GM19351 (cell line): ENCODE measurements around the gene DIRAS2.
A peak's percentile ranks its signal among the peaks of the same experiment; 100 is the strongest.
"Not testable (repeated sequence)": the region's sequence is repeated elsewhere in the genome, so short reads cannot be mapped to it uniquely, and the experiment has no call there.

Experiments
- ATAC-seq: cut with Tn5 transposase; IDR thresholded peaks from one replicate; pipeline ENCODE4 v1.9.1; 2021; ENCODE audit warnings: mild to moderate bottlenecking, moderate library complexity; ENCODE audit not compliant: unreplicated experiment

Gene DIRAS2

GRCh38 chr9:90642570-90643539 lies at the start of gene DIRAS2:
Gene DIRAS2, minus strand, starts transcription at chr9:90642824. Its CDS starts 28,997 bp downstream, at chr9:90613827.
- ATAC-seq, result peak; percentile 78

DNA sequence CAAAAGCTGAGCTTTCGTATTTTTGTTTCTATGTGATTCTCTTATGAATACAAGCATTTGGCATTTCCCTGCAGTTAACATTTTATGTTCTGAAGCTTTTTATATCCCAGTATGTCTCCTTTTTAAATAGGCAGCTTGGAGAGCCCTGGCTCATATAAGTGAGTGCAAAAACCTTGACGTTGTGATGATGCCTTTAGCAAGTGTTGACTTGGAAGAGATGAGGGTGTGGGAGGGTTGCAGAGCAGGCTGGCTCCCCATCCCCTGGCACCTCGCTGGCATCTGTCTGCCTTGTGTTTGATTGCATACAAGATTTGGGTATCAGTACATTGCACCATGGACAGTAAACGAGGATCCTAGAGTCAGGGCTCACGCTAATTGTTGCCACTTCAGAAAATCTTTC lies 42.1 kb upstream of the DIRAS2 start:
- ATAC-seq, result no peak

DNA sequence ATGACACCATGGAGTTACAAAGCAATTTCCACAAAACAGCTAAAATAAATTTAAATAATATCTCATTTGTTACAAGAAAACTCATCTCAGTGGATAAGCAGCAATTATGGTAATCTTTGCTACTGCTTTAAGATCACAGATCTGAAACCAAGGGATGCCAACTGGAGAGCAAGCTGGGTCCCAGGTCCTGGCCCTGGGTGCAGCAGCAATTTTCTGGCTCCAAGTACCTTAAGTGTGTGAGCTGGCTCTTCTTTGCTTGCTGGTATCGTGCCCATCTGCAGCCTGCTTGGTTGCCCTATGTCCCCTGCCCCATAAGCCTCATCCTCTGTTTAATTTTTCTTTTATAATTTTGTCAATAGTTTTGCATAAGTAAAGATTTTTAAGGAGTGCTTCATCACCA lies 41.5 kb upstream of the DIRAS2 start:
- ATAC-seq, result no peak

DNA sequence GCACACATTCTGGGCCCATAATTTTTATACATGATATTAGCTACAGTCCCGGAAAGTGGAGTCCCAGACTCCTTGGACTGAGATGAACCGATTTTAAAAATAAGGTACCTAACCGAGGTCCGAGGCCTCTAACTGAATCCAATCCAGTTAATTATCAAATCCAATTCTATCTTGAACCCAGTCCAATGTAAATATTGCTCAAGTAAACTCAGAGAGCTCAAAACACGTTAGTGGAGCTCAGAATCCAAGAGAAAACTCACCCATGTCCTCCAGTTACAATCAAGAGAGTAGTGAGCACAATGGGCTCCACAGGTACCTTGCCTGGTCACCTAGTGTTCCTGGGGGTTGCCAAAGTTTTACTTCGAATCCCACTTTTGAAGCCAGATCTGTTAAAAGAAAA lies 37.9 kb upstream of the DIRAS2 start:
- ATAC-seq, result no peak

- ATAC-seq, result no peak
Observed at GRCh38 chr9:90665072-90665471, 22.4 kb upstream of the DIRAS2 start.

GRCh38 chr9:90659650-90660364 lies 17.2 kb upstream of the DIRAS2 start:
- ATAC-seq, result no peak

DNA sequence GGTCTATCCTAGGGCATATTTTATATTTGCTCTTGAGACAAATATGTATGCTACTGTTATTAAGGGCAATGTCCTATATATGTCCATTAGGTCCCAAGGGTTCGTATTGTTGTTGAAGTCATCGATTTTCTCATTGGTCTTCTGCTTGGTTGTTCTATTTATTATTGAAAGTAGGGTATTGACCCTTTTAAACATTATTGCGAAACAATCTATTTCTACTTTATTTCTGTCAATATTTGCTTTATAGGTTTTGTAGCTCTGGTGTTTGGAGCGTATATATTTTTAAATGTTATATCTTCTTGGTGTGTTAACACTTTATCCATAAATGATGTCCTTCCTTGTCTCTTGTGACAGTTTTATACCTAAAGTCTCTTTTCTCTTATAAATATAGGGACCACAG lies 16.2 kb upstream of the DIRAS2 start:
- no peak for ATAC-seq

GRCh38 chr9:90658181-90658580 lies 15.6 kb upstream of the DIRAS2 start:
- ATAC-seq, result no peak

GRCh38 chr9:90656876-90657275 lies 14.3 kb upstream of the DIRAS2 start:
- not testable (repeated sequence) for ATAC-seq

- ATAC-seq, result no peak
Observed at GRCh38 chr9:90651246-90651645, 8.6 kb upstream of the DIRAS2 start.

GRCh38 chr9:90647843-90648242 lies 5.2 kb upstream of the DIRAS2 start:
- no peak for ATAC-seq

GRCh38 chr9:90645721-90646120 lies 3.1 kb upstream of the DIRAS2 start:
- no peak for ATAC-seq

- ATAC-seq, result no peak
Observed at GRCh38 chr9:90641884-90642487, 638 bp downstream of the DIRAS2 start.

GRCh38 chr9:90641086-90641485 lies 1.5 kb downstream of the DIRAS2 start:
- no peak for ATAC-seq

GRCh38 chr9:90640361-90640760 lies 2.3 kb downstream of the DIRAS2 start:
- no peak for ATAC-seq

GRCh38 chr9:90637626-90638025 lies 5.0 kb downstream of the DIRAS2 start:
- ATAC-seq, result no peak

- no peak for ATAC-seq
Observed at GRCh38 chr9:90632647-90633207, 9.9 kb downstream of the DIRAS2 start.

DNA sequence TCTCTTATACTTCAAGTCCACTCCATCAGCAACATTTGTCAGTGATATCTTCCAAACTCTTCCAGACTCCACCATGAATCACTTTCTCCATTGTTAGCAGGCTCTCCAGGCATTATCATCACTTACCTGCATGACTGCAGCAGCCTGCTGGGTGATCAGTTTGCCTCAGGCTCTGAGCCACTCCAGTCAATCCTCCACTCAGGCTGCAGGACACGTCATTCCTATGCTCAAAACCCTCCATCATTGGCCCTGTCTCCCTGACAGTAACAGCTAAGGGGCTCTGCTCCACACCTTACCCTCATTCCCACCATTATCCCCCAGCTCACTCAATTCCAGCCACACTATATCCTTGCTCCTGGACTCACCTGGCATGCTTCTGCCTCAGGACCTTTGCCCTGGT lies 10.7 kb downstream of the DIRAS2 start:
- ATAC-seq, result no peak

- no peak for ATAC-seq
Observed at GRCh38 chr9:90629991-90630390, 12.6 kb downstream of the DIRAS2 start.

GRCh38 chr9:90629354-90629753 lies 13.3 kb downstream of the DIRAS2 start:
- ATAC-seq, result no peak

GRCh38 chr9:90616806-90617205 lies 25.8 kb downstream of the DIRAS2 start:
- no peak for ATAC-seq
